Liver (tissue), 9 donors: ENCODE data around the gene SERPINA4. TPM values are rescaled to one million over a fixed set of nuclear protein-coding genes. Genes with fewer than 3 reads are reported as not detected.

Experiments
- DNase-seq: peaks from one replicate; pipeline ENCODE4 v3.0.0-alpha.2; 2017; ENCODE audit warnings: low spot score
- H3K27ac ChIP-seq, 2 donors: one replicate each; pipeline ENCODE4 v1.7.0; 2013; ENCODE audit warnings: inconsistent platforms in 2 of 2, low read length in 2 of 2, control low read depth in 1 of 2, low read depth in 1 of 2, mild to moderate bottlenecking in 1 of 2
- H3K27me3 ChIP-seq, 4 donors: one replicate each; pipeline versions ENCODE4 v1.6.1 to v1.7.0; 2013; ENCODE audit warnings: low read length in 3 of 4, inconsistent platforms in 1 of 4, mild to moderate bottlenecking in 1 of 4, moderate library complexity in 1 of 4; ENCODE audit not compliant: control insufficient read depth in 4 of 4, insufficient read depth in 4 of 4
- H3K36me3 ChIP-seq, 4 donors: one replicate each; pipeline versions ENCODE4 v1.6.1 to v1.7.0; 2013; ENCODE audit warnings: low read length in 3 of 4, mild to moderate bottlenecking in 3 of 4, low read depth in 1 of 4, moderate library complexity in 1 of 4; ENCODE audit not compliant: control insufficient read depth in 4 of 4, insufficient read depth in 3 of 4
- H3K4me1 ChIP-seq, 4 donors: one replicate each; pipeline versions ENCODE4 v1.6.1 to v1.7.0; 2013; ENCODE audit warnings: low read length in 3 of 4, mild to moderate bottlenecking in 3 of 4, moderate library complexity in 1 of 4; ENCODE audit not compliant: control insufficient read depth in 4 of 4, insufficient read depth in 4 of 4
- H3K4me3 ChIP-seq, 3 donors: one replicate each; pipeline versions ENCODE4 v1.6.1 to v1.7.0; 2013; ENCODE audit warnings: low read length in 3 of 3, control low read depth in 1 of 3, low read depth in 1 of 3, mild to moderate bottlenecking in 1 of 3
- H3K9ac ChIP-seq, 2 donors: one replicate each; pipeline ENCODE4 v1.7.0; 2013; ENCODE audit warnings: low read length in 2 of 2, mild to moderate bottlenecking in 2 of 2, moderate library complexity in 2 of 2, control low read depth in 1 of 2, low read depth in 1 of 2
- H3K9me3 ChIP-seq, 4 donors: one replicate each; pipeline versions ENCODE4 v1.6.1 to v1.7.0; 2013; ENCODE audit warnings: low read length in 3 of 4; ENCODE audit not compliant: control insufficient read depth in 4 of 4
- EGR1 ChIP-seq, 2 donors: IDR thresholded peaks; 2 replicates each; pipeline ENCODE4 v1.6.1; 2016 to 2018; ENCODE audit warnings: antibody characterized with exemption in 2 of 2, low read depth in 2 of 2
- FOXA1 ChIP-seq: IDR thresholded peaks from 2 replicates; pipeline ENCODE4 v1.6.1; 2016; ENCODE audit warnings: antibody characterized with exemption
- FOXA2 ChIP-seq: IDR thresholded peaks from 2 replicates; pipeline ENCODE4 v1.6.1; 2016; ENCODE audit warnings: antibody characterized with exemption
- GABPA ChIP-seq, 2 donors: IDR thresholded peaks in 1 of 2; conservative IDR thresholded peaks in 1 of 2; 2 replicates each; pipeline ENCODE4 v1.6.1; 2016; ENCODE audit warnings: antibody characterized with exemption in 2 of 2, mild to moderate bottlenecking in 1 of 2, moderate library complexity in 1 of 2
- HNF4A ChIP-seq, 2 donors: conservative IDR thresholded peaks; 2 replicates each; pipeline ENCODE4 v1.6.1; 2016; ENCODE audit warnings: antibody characterized with exemption in 2 of 2, mild to moderate bottlenecking in 2 of 2
- HNF4G ChIP-seq: IDR thresholded peaks from 2 replicates; pipeline ENCODE4 v1.6.1; 2016; ENCODE audit warnings: antibody characterized with exemption
- JUND ChIP-seq, 2 donors: IDR thresholded peaks; 2 replicates each; pipeline ENCODE4 v1.6.1; 2016; ENCODE audit warnings: antibody characterized with exemption in 2 of 2
- RAD21 ChIP-seq, 2 donors: IDR thresholded peaks; 2 replicates each; pipeline ENCODE4 v1.6.1; 2016; ENCODE audit warnings: antibody characterized with exemption in 2 of 2, mild to moderate bottlenecking in 2 of 2
- REST ChIP-seq: IDR thresholded peaks from 2 replicates; pipeline ENCODE4 v1.6.1; 2016; ENCODE audit warnings: antibody characterized with exemption, mild to moderate bottlenecking
- RXRA ChIP-seq, 2 donors: IDR thresholded peaks; 2 replicates each; pipeline ENCODE4 v1.6.1; 2017 to 2018; ENCODE audit warnings: antibody characterized with exemption in 2 of 2, mild to moderate bottlenecking in 1 of 2
- SP1 ChIP-seq: IDR thresholded peaks from 2 replicates; pipeline ENCODE4 v1.6.1; 2018; ENCODE audit warnings: antibody characterized with exemption, mild to moderate bottlenecking
- TAF1 ChIP-seq: conservative IDR thresholded peaks from 2 replicates; pipeline ENCODE4 v1.6.1; 2016; ENCODE audit warnings: antibody characterized with exemption, mild to moderate bottlenecking
- YY1 ChIP-seq: IDR thresholded peaks from 2 replicates; pipeline ENCODE4 v1.6.1; 2016; ENCODE audit warnings: antibody characterized with exemption, mild to moderate bottlenecking
- WGBS: extraction: QIAGEN DNeasy Blood & Tissue Kit; methylation state at CpG from one replicate; pipeline ENCODE4 v1.1.7; 2013; 5-methylcytosine and 5-hydroxymethylcytosine counted together
- polyA plus RNA-seq, 2 donors: library from polyadenylated mRNA; stranded (reverse) in 1 of 2; unstranded in 1 of 2; fragments of 200-250 nt in 1 of 2; fragments of >200 nt in 1 of 2; fragmentation: Nextera tagmentation in 1 of 2; extraction: Ambion mirVana in 1 of 2; gene quantifications; one replicate each; pipeline versions ENCODE4 v1.2.1 to v1.2.3, GENCODE V29; 2013 to 2015
- total RNA-seq, 2 donors: library from RNA; depleted of rRNA; stranded (reverse); fragments of >200 nt; gene quantifications; one replicate each; pipeline ENCODE4 v1.2.3, GENCODE V29; 2014
- TF ChIP-seq, protein P1 (sequence below): IDR thresholded peaks from 2 replicates; pipeline ENCODE4 v1.6.1; 2016; ENCODE audit warnings: antibody characterized with exemption
- TF ChIP-seq, protein P2 (sequence below): IDR thresholded peaks from 2 replicates; pipeline ENCODE4 v1.6.1; 2016; ENCODE audit warnings: antibody characterized with exemption
- TF ChIP-seq, protein P3 (sequence below): fragments of 150-350 bp; IDR thresholded peaks from 2 replicates; pipeline ENCODE4 v1.5.1; 2017; ENCODE audit warnings: improper control_type of control experiment, low read depth, low read length; ENCODE audit not compliant: missing input control
- donor health status: healthy.
- donor health status: healthy.
- donor health status: healthy.
- donor health status: healthy.
- donor health status: healthy.

SERPINA4 gene
- total and polyA plus RNA-seq, 4 donors = 50.5 to 150 (median 74.0) TPM

- Histone ChIP-seq H3K27me3 (no peaks in the 10 kb centered on the region), H3K4me1 (peaks cover 16 to 86% (median 69%) of the 10 kb centered on the region in 4 donors), H3K36me3 (peaks cover 0 to 12% (median 0%) of the 10 kb centered on the region in 4 donors), H3K4me3 (peak overlapping the region in 1 of 3 donors; percentile 78), H3K27ac (peak overlapping the region; percentile 52 to 65), H3K9ac (peak overlapping the region in 1 of 2 donors; percentile 65), H3K9me3 (no peaks in the 10 kb centered on the region)
- 77% methylated on average over 4 of the region's 4 CpGs for WGBS
- no peak for DNase-seq
- TF ChIP-seq, protein P1, sequence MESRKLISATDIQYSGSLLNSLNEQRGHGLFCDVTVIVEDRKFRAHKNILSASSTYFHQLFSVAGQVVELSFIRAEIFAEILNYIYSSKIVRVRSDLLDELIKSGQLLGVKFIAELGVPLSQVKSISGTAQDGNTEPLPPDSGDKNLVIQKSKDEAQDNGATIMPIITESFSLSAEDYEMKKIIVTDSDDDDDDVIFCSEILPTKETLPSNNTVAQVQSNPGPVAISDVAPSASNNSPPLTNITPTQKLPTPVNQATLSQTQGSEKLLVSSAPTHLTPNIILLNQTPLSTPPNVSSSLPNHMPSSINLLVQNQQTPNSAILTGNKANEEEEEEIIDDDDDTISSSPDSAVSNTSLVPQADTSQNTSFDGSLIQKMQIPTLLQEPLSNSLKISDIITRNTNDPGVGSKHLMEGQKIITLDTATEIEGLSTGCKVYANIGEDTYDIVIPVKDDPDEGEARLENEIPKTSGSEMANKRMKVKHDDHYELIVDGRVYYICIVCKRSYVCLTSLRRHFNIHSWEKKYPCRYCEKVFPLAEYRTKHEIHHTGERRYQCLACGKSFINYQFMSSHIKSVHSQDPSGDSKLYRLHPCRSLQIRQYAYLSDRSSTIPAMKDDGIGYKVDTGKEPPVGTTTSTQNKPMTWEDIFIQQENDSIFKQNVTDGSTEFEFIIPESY = no peak
- TF ChIP-seq SP1 = no peak
- no peak for TF ChIP-seq EGR1 (IDR thresholded peaks at IDR 0.05; ENCODE audit: low read depth in 2 of 2)
- TF ChIP-seq HNF4G = no peak
- no peak for TF ChIP-seq RXRA (IDR thresholded peaks at IDR 0.05)
- no peak for TF ChIP-seq JUND (IDR thresholded peaks at IDR 0.05)
- TF ChIP-seq, protein P2, sequence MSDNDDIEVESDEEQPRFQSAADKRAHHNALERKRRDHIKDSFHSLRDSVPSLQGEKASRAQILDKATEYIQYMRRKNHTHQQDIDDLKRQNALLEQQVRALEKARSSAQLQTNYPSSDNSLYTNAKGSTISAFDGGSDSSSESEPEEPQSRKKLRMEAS = no peak
- TF ChIP-seq GABPA (IDR thresholded peaks at IDR 0.05 in 1 of 2, conservative IDR thresholded peaks at IDR 0.05 in 1 of 2) = no peak
- no peak for TF ChIP-seq RAD21 (IDR thresholded peaks at IDR 0.05)
- no peak for TF ChIP-seq REST
- TF ChIP-seq HNF4A (conservative IDR thresholded peaks at IDR 0.05) = no peak
- TF ChIP-seq FOXA1 = no peak
- TF ChIP-seq TAF1 = no peak
- no peak for TF ChIP-seq FOXA2
- TF ChIP-seq, protein P3, sequence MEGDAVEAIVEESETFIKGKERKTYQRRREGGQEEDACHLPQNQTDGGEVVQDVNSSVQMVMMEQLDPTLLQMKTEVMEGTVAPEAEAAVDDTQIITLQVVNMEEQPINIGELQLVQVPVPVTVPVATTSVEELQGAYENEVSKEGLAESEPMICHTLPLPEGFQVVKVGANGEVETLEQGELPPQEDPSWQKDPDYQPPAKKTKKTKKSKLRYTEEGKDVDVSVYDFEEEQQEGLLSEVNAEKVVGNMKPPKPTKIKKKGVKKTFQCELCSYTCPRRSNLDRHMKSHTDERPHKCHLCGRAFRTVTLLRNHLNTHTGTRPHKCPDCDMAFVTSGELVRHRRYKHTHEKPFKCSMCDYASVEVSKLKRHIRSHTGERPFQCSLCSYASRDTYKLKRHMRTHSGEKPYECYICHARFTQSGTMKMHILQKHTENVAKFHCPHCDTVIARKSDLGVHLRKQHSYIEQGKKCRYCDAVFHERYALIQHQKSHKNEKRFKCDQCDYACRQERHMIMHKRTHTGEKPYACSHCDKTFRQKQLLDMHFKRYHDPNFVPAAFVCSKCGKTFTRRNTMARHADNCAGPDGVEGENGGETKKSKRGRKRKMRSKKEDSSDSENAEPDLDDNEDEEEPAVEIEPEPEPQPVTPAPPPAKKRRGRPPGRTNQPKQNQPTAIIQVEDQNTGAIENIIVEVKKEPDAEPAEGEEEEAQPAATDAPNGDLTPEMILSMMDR = no peak
- TF ChIP-seq YY1 = no peak
Observed at GRCh38 chr14:94583557-94583956, 22.3 kb downstream of the SERPINA4 start.
